ENCODE data around the gene GGT5.
"Not testable (repeated sequence)": the region's sequence is repeated elsewhere in the genome, so short reads cannot be mapped to it uniquely, and the experiment has no call there.

GGT5 gene

GRCh38 chr22:24200619-24201212, 44.2 kb downstream of the GGT5 start:
- DNase-seq, result peak; percentile 49

DNA sequence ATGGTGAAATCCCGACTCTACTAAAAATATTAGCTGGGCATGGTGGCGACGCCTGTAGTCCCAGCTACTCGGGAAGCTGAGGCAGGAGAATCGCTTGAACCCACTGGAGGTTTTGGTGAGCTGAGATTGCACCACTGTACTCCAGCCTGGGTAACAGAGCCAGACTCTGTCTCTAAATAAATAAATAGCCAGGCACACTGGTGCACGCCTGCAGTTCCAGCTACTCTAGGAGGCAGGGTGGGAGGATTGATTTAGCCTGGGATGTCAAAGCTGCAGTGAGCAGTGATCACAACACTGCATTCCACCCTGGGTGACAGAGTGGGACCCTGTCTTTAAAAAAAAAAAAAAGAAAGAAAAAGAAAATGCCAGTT, 46.2 kb downstream of the GGT5 start:
- DNase-seq, result no peak

- no peak for DNase-seq
These were observed 53.0 kb downstream of the GGT5 start for GRCh38 chr22:24191893-24192292.

DNA sequence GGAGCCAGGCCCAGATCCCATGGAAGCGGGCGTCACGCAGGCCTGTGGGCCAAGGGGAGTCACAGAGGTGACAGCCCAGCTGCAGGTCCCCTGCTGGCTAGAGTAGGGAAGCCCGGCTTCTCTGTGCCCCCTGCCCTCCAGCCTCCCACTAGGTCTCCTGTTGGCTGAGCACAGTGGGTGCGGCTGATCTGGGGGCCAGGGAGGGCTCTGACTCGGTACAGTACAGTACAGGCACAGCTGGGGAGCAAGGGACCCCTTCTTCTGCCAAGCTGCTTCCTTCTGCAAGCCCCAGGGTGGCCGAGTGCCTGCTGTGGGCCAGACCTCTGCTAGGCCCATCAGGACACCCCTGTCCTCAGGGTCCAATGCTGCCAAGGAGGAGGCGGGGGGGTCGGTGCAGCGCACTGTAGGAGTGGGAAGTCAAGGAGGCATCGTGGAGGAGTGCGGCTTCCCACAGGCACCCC, 53.5 kb downstream of the GGT5 start:
- no peak for DNase-seq

- DNase-seq, result no peak
These were observed 54.2 kb downstream of the GGT5 start for GRCh38 chr22:24190596-24191208.

DNA sequence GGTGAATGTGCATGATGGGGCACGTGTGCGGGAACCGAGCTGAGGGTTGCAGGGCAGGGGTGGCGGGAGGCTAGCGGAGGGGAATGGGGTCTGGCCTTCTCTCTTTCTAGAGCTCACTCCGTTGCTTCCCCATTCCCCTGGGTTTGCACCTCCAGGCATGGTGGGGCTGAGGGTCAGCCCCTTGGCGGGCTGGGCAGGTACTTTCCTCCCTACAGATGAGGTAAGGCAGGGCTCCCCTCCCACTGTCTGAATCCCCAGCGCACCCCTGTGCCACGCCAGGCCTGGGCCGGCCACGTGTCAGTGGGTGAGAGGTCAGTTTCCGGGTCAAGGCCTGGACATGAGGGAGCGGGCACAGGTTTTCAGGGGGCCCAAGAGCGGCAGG, 54.7 kb downstream of the GGT5 start:
- DNase-seq, result no peak

GRCh38 chr22:24189249-24190158, 55.4 kb downstream of the GGT5 start:
- DNase-seq, result peak; percentile 45

- no peak for DNase-seq
These were observed 56.1 kb downstream of the GGT5 start for GRCh38 chr22:24188705-24189248.

DNA sequence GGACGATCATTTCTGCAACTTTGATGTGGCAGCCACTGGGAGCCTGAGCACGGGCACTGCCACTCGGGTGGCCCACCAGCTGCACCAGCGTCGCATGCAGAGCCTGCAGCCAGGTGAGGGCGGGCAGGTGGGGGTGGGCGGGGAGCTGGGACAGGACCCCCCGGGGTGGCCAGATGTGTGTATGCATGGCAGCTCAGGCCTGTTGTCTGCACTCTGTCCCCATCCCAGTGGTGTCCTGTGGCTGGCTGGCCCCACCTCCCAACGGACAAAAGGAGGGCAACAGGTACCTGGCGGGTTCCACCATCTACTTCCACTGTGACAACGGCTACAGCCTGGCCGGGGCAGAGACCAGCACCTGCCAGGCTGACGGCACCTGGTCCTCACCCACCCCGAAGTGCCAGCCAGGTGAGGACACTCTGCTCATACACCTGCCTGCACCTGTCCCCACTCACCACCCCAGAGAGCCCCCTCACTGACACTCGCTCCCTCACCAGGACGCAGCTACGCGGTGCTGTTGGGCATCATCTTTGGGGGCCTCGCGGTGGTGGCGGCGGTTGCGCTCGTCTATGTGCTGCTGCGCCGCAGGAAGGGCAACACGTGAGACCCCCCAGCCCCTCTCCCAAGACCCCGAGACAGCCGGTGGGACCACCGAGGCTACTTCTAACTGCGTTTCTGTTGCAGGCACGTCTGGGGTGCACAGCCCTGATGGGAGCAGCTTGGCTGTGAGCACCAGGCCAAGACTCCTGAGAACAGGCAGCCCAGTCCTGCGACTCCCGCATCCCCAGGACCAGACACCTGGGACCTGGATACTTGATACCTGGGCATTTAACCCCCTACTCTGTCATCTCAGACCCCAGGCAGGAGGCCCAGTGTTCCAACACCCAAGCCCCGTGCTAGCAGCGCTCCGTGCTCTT, 56.9 kb downstream of the GGT5 start:
- DNase-seq, result no peak

DNA sequence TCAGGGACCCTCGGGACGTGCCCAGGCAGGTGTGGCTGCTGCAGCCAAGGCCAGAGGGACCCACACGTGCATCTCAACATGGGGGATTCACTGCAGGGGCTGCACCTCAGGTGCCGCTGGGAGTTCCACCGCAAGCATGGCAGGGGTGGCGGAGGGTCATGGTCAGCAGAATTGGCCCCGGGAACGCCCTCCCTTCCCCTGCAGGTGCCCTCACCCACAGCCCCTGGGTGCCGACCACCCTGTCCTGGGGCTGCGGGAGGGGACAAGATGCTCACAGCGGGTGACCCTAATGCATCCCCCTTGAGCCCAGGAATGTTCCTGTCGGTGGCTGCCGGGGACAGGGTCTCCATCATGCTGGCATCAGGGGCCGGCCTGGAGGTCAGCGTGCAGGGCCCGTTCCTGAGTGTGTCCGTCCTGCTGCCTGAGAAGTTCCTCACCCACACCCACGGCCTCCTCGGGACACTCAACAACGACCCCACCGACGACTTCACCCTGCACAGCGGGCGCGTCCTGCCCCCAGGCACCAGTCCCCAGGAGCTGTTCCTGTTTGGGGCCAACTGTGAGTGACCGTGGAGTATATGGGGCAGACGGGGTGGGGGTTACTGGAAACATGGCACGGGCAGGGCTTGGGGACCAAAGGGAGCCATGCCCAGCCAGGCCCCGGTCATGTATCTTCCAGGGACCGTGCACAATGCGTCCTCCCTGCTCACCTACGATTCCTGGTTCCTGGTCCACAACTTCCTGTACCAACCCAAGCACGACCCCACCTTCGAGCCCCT, 57.8 kb downstream of the GGT5 start:
- no peak for DNase-seq

DNA sequence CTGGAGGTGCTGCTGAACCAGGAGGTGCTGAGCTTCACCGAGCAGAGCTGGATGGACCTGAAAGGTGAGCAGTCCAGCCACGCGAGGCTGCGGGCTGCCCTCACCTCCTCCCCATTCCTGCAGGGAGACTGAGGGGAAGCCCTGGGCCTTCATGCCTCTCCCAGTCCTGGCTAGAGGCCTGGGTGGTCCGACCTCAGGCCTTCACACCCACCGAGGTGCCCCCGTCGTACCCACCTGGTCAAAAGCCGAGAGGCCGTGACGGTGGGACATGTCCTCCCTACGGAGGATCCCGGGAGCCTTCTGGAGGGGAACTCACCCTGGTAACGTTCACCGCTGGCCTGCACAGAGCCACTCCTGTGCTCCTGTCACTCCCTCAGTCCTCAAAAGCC, 58.5 kb downstream of the GGT5 start:
- DNase-seq, result no peak

GRCh38 chr22:24185501-24186351, 59.2 kb downstream of the GGT5 start:
- DNase-seq, result no peak

DNA sequence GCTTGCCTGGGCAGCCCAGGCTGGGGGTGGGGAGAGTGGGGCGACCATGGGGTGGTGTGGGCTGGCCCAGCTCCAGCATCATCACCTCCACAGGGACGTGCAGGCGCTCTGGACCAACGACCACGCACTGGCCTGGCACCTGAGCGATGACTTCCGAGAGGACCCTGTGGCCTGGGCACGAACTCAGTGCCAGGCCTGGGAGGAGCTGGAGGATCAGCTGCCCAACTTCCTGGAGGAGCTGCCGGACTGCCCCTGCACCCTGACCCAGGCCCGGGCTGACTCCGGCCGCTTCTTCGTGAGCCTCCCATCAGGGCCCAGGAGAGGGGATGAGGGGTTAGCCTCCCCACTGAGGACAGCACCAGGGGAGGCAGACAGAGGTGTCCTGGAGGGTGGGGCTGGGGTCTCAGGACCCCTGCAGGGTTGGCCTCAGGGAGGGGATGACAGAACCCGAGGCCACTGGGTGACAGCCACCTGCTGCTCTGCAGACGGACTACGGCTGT, 59.8 kb downstream of the GGT5 start:
- no peak for DNase-seq

DNA sequence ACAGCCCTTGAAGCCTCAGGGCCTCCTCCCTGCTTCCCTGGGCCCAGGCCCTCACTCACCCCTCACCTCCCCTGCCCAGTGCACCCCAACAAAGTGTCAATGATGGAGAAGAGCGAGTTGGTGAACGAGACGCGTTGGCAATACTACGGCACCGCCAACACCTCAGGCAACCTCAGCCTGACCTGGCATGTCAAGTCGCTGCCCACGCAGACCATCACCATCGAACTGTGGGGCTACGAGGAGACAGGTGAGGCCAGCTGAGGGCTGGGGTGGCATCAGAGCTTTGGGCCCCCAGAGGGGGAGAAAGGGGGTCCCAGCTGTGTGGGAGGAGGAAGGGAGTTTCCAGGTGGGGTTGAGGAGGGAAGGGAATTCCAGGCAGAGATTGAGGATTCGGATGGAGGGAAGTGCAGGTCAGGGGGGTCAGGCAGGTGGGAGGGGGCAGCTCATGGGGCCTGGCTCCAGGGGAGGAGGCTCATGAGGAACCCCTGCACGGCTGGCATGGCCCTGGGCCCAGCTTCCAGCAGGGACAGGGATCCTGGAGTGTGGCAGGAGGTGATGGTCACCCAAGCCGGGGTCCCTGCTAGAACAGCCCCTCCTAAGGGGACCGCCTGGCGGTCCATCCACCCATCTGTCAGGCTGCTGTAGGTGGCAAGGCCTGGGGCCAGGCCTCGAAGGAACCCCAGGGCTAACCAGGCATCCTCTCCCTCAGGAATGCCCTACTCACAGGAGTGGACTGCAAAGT, 60.7 kb downstream of the GGT5 start:
- no peak for DNase-seq

DNA sequence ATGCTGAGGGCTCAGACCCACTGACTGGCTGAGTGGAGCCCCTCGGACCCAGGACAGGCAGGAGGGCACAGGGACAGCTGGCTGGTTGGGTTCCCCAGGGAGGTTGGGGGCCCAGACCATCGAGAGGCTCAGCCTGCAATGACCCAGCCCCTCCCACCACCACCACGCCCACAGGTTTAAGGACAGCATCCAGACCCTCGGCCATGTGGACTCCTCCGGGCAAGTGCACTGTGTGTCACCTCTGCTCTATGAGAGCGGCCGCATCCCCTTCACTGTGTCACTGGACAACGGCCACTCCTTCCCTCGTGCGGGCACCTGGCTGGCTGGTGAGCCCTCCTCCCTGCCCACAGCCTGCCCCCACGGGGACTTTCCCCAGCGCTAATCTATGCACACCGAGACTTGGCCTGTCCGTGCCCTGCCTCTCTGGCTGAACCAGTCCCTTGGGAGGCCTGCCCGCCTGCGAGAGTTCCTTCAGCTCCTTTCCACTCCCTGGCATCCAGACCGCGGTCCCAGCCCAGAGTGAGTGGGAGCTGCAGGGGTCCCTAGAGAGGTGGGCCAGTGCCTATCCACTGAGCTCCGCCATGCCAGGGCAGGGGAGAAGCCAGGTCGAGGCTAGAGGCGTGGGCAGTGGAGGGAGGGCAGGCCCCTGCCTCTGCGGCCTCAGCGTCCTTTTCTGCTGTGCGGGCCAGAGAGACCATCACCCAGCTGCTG, 61.4 kb downstream of the GGT5 start:
- DNase-seq, result no peak

DNA sequence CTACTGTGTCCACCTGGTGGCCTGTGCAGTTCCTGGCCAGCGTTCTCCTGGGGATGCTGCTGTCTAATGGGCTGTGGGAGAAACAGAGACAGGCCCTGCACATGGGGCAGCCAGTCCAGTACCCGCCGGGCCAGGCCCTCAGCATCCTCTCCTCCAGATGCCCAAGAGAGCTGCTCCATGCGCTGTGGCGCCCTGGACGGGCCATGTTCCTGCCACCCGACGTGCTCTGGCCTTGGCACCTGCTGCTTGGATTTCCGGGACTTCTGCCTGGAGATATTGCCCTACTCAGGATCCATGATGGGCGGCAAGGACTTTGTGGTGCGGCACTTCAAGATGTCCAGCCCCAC, 62.0 kb downstream of the GGT5 start:
- DNase-seq, result not testable (repeated sequence)

- DNase-seq, result no peak
These were observed 62.6 kb downstream of the GGT5 start for GRCh38 chr22:24181996-24182899.

Measured in HCEC 1CT (cell line).